Transverse colon (tissue), 4 donors: ENCODE data around the gene UHRF2. TPM values are rescaled to one million over a fixed set of nuclear protein-coding genes. Genes with fewer than 3 reads are reported as not detected.

Source experiments
- DNase-seq: peaks from one replicate; pipeline ENCODE4 v3.0.0-alpha.2; 2019
- H3K27ac ChIP-seq, 4 donors: fragments of 200-600 bp; sonication (generic); 2 replicates each; pipeline ENCODE4 v1.5.1; 2016 to 2018; ENCODE audit warnings: inconsistent platforms in 4 of 4
- H3K27me3 ChIP-seq: fragments of 200-600 bp; sonication (generic); 2 replicates; pipeline ENCODE4 v1.5.1; 2017; ENCODE audit warnings: inconsistent platforms
- H3K36me3 ChIP-seq, 4 donors: fragments of 200-600 bp; sonication (generic); 2 replicates each; pipeline ENCODE4 v1.5.1; 2017 to 2019; ENCODE audit warnings: inconsistent platforms in 4 of 4
- H3K4me1 ChIP-seq, 4 donors: fragments of 200-600 bp; sonication (generic); 2 replicates each; pipeline ENCODE4 v1.5.1; 2017 to 2020; ENCODE audit warnings: inconsistent platforms in 4 of 4
- H3K4me3 ChIP-seq, 4 donors: fragments of 200-600 bp; sonication (generic); 1 replicate in 1 of 4; 2 replicates in 3 of 4; pipeline versions ENCODE4 v1.5.1 to v1.6.1; 2017 to 2019; ENCODE audit warnings: inconsistent platforms in 4 of 4
- H3K9me3 ChIP-seq, 2 donors: fragments of 200-600 bp; sonication (generic); 2 replicates each; pipeline ENCODE4 v1.5.1; 2017 to 2019; ENCODE audit warnings: inconsistent platforms in 2 of 2
- EP300 ChIP-seq: sonication (generic); formaldehyde crosslinking; IDR thresholded peaks from one replicate; pipeline ENCODE4 v1.6.1; 2017; ENCODE audit warnings: antibody characterized with exemption, low read depth
- POLR2A ChIP-seq: fragments of 450-650 bp; IDR thresholded peaks from one replicate; pipeline ENCODE4 v1.6.1; 2016; ENCODE audit warnings: antibody characterized with exemption, mild to moderate bottlenecking, moderate library complexity
- POLR2AphosphoS5 ChIP-seq, 3 donors: sonication (generic); formaldehyde crosslinking; IDR thresholded peaks; one replicate each; pipeline ENCODE4 v1.6.1; 2016; ENCODE audit warnings: antibody characterized with exemption in 3 of 3
- WGBS, 2 donors: methylation state at CpG; one replicate each; pipeline ENCODE4 v1.1.5; 2018; ENCODE audit warnings: low coverage in 1 of 2; 5-methylcytosine and 5-hydroxymethylcytosine counted together
- in situ Hi-C, 4 donors: fragments of 200-750 bp; cut with MboI; loops; one replicate each; pipeline versions ENCODE4 v1.15.0 to v1.15.1; 2017; ENCODE audit warnings: low sequenced_read_pairs in 3 of 4, low pct_ligation_motif_present in 1 of 4, low pct_unique_long_range_greater_than_20kb in 1 of 4
- intact Hi-C: fragments of 100-400 bp; cut with DNase I; formaldehyde crosslinking; loops from one replicate; pipeline ENCODE4 v1.15.1; 2023; ENCODE audit warnings: low total_unique reads
- total RNA-seq, 4 donors: library from RNA; depleted of rRNA; stranded (reverse); fragments of >200 nt; gene quantifications; one replicate each; pipeline ENCODE4 v1.1.0, GENCODE V29; 2016
- TF ChIP-seq, protein P1 (sequence below), 5 experiments: fragments of 200-600 bp in 3 of 5; fragments of 450-650 bp in 2 of 5; sonication (generic) in 3 of 5; IDR thresholded peaks; 1 replicate in 2 of 5; 2 replicates in 3 of 5; pipeline ENCODE4 v1.5.1; 2016 to 2017; ENCODE audit warnings: antibody characterized with exemption in 5 of 5, inconsistent platforms in 3 of 5, mild to moderate bottlenecking in 2 of 5, moderate library complexity in 1 of 5

Gene UHRF2
- total RNA-seq, 4 donors from 2014 or later: 40.8 to 64.0 (median 51.4) TPM

DNA sequence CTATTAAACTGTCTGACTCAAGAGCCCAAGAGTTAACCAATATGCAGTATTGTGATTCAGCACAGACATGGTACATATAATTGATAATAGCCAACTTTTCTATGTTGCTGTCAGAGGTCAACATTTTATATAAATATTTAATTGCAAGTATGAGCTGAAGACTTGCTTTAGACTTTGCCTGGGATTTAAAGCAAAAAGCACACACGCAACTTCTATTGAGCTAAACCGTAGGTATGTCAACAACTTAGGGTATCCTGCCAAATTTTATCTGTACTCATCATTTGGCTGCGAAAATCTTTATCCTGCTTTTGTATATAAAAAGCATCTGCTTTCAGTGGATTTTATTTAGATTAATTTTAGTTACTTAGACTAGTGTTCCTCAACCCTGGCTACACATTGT, 27.4 kb downstream of the UHRF2 start:
- no peak for DNase-seq
- TF ChIP-seq, protein P1, sequence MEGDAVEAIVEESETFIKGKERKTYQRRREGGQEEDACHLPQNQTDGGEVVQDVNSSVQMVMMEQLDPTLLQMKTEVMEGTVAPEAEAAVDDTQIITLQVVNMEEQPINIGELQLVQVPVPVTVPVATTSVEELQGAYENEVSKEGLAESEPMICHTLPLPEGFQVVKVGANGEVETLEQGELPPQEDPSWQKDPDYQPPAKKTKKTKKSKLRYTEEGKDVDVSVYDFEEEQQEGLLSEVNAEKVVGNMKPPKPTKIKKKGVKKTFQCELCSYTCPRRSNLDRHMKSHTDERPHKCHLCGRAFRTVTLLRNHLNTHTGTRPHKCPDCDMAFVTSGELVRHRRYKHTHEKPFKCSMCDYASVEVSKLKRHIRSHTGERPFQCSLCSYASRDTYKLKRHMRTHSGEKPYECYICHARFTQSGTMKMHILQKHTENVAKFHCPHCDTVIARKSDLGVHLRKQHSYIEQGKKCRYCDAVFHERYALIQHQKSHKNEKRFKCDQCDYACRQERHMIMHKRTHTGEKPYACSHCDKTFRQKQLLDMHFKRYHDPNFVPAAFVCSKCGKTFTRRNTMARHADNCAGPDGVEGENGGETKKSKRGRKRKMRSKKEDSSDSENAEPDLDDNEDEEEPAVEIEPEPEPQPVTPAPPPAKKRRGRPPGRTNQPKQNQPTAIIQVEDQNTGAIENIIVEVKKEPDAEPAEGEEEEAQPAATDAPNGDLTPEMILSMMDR (IDR thresholded peaks at IDR 0.05): no peak
- no peak for TF ChIP-seq POLR2A
- no peak for TF ChIP-seq EP300
- TF ChIP-seq POLR2AphosphoS5 (IDR thresholded peaks at IDR 0.05): no peak
- no peak overlapping the region for H3K27ac ChIP-seq

DNA sequence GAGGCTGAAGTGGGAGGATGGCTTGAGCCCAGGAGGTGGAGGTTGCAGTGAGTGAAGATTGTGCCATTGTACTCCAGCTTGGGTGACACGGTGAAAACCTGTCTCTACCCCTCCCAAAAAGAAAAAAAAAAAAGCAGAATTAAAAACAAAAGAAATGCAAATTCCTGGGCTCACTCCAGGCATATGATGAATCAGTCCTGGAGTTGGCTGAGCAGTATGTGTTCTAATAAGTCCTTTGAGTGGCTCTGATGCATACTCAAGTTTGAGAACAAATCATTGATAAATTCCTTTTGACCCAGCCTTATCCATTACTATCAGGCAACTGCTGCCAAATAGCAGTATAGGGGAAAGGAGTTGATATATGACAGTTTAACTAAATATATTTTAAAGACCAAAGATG, 28.3 kb downstream of the UHRF2 start:
- H3K4me3 ChIP-seq: no peak overlapping the region
- intact Hi-C loops: no loop called here
- no peak overlapping the region for H3K27ac ChIP-seq
- DNase-seq: no peak
- no peaks in the 10 kb centered on the region for H3K9me3 ChIP-seq
- TF ChIP-seq POLR2A (no peak), EP300 (no peak), POLR2AphosphoS5 (IDR thresholded peaks at IDR 0.05) (no peak)
- TF ChIP-seq, protein P1 (IDR thresholded peaks at IDR 0.05): no peak
- 56 to 100% methylated on average over 1 of the region's 1 CpG for WGBS, 2 donors
- H3K27me3 ChIP-seq: no peaks in the 10 kb centered on the region
- in situ Hi-C loops: no loop called here
- H3K36me3 ChIP-seq: peaks cover 0 to 9% (median 0%) of the 10 kb centered on the region in 4 donors
- H3K4me1 ChIP-seq: peaks cover 0 to 48% (median 6%) of the 10 kb centered on the region in 4 donors

More for the DNA sequence above, 27.4 kb downstream of the UHRF2 start:
- no peaks in the 10 kb centered on the region for H3K27me3 ChIP-seq
- H3K4me3 ChIP-seq: no peak overlapping the region
- H3K9me3 ChIP-seq: no peaks in the 10 kb centered on the region
- H3K4me1 ChIP-seq: peaks cover 0 to 48% (median 6%) of the 10 kb centered on the region in 4 donors
- intact Hi-C loops (no loop called here), in situ Hi-C loops (no loop called here)
- H3K36me3 ChIP-seq: peaks cover 0 to 9% (median 0%) of the 10 kb centered on the region in 4 donors
- WGBS, 2 donors: 66 to 73% methylated on average over 3 of the region's 3 CpGs

DNA sequence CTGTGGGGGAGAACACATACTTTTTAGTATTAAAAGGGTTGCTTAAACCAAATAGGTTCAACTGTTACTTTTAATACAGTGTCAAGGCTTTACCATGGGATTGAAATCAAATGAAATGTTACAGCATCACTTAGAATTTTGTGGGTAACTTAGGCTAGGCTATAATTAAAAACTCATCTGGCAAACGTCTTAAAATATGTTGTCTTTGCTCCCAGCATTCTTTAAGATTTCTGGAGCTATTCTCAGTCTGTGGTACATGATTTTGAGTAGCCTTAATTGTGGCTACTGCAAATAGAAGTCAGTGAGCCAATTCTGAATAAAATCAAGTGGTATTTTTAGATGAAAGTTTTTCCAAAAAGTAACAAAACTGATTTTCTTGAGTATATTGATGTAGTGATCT, 30.7 kb downstream of the UHRF2 start:
- no peaks in the 10 kb centered on the region for H3K36me3 ChIP-seq
- H3K9me3 ChIP-seq: no peaks in the 10 kb centered on the region
- TF ChIP-seq, protein P1 (IDR thresholded peaks at IDR 0.05): no peak
- no peak for TF ChIP-seq POLR2AphosphoS5 (IDR thresholded peaks at IDR 0.05)
- TF ChIP-seq POLR2A: no peak
- no peak for TF ChIP-seq EP300
- H3K27ac ChIP-seq: no peak overlapping the region
- H3K4me3 ChIP-seq: no peak overlapping the region
- no peak for DNase-seq
- H3K27me3 ChIP-seq: no peaks in the 10 kb centered on the region
- in situ Hi-C loops (no loop called here), intact Hi-C loops (no loop called here)
- 31 to 36% methylated on average over 1 of the region's 1 CpG for WGBS, 2 donors
- peaks cover 0 to 56% (median 6%) of the 10 kb centered on the region in 4 donors for H3K4me1 ChIP-seq

DNA sequence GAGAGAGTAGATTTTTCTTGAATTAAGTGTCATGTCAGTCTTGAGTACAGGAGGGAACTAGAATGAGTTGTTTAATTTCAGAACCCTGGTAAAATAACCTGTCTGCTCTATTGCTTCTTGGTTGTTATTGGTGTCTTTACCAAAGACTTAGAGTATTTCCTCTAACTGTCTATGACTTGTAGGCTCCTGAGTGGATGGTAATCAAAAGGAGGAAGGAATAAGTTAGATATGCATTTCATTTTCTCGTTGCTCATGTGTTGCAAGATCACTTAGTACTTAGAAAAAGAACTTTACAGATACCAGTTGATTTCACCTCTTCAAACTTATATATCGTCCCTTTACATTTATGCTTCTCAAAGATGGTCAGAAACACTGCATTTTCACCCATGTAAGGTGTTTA, 31.1 kb downstream of the UHRF2 start:
- intact Hi-C loops: no loop called here
- no peak overlapping the region for H3K4me3 ChIP-seq
- no peaks in the 10 kb centered on the region for H3K36me3 ChIP-seq
- no peaks in the 10 kb centered on the region for H3K9me3 ChIP-seq
- DNase-seq: no peak
- no peak overlapping the region for H3K27ac ChIP-seq
- H3K4me1 ChIP-seq: peaks cover 0 to 55% (median 6%) of the 10 kb centered on the region in 4 donors
- in situ Hi-C loops: no loop called here
- WGBS, 2 donors: 77 to 81% methylated on average over 2 of the region's 2 CpGs
- no peaks in the 10 kb centered on the region for H3K27me3 ChIP-seq
- TF ChIP-seq POLR2AphosphoS5 (IDR thresholded peaks at IDR 0.05) (no peak), POLR2A (no peak), EP300 (no peak)
- TF ChIP-seq, protein P1 (IDR thresholded peaks at IDR 0.05): no peak
